Glomerular endothelial cell (primary cell): ENCODE data around the gene TMEM164. TPM values are rescaled to one million over a fixed set of nuclear protein-coding genes. Genes with fewer than 3 reads are reported as not detected.
"Not testable (repeated sequence)": the region's sequence is repeated elsewhere in the genome, so short reads cannot be mapped to it uniquely, and the experiment has no call there.

Source experiments
- DNase-seq: peaks from one replicate; pipeline ENCODE4 v3.0.0-alpha.2; 2011; ENCODE audit warnings: low read depth, low spot score; ENCODE audit errors: extremely low read depth
- total RNA-seq: library from RNA; depleted of rRNA; stranded (reverse); fragments of >200 nt; gene quantifications from 2 replicates; pipeline ENCODE4 v1.2.3, GENCODE V29; 2015

Gene TMEM164
- total RNA-seq, 1 donor from 2014 or later = 11.0 TPM

DNA sequence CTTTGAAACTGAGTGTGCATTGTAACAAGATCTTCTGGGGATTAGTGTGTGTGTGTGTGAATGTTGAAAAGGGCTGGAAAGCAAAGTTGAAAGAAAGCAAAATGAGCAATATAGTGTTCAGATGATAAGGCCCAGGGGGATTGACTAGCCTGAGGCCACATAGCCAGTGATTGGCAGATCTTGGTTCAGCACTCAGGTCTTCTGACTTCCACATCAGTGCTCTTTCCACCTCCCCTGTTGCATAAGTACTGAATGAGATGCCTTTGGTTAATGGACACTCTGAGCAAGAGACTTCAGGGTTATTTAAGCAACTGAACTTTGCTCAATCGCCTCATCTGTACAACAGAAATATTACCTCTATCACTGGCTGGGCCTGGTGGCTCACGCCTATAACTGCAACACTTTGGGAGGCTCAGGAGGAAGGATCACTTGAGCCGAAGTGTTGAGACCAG is 120.4 kb downstream of the TMEM164 start:
- DNase-seq = no peak

DNA sequence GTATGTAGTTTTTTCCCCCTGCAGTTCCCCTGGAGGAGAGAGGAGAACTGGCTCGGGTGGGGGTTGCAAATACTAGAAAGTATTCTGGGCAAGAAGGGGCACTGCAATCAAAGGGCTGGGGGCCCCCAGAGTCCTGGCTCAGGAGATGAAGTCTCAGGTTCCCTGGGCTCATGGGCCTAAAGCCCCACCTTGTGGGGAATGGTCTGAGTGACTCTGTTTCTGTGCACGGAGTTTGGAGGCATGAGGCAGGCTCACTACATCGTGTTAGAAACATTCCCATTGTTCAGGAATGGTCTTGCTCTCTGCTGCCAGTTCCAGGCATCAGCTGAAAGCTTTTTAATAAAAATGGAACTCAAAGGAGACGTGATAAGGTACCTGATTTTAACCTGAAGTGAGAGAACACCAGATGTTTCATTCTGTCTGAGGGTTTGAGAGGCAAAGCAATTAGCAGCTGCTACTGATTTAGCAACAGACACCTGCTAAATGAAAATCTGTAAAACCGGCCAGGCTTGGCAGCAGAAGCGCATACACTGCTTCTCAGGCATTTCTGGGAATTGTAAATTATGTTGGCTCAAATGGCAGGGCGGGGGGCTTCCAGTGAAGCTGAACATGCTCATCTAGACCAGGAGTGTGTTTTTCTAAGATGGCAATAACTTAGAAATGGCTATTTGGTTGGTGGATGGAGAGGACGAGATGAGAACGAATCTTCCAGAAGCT is 122.7 kb downstream of the TMEM164 start:
- DNase-seq = no peak

DNA sequence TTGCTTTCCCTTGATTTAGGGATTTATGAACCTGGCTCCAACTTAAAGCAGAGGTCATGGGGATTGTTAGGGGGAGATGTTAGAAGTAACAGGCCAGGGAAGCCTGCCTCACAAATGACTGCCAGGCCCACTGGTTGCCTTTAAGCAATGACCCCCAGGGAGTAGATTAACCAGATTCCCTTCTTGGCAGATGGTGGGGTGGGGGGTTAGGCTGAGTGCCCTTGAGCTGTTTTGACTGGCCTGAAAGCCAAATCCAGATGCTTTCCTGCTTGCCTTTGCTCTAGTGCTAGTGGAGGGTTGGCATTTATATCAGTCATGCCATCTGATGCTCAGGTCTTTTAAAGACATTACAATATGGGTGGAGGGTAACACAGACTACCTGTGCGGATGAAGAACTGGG is 128.1 kb downstream of the TMEM164 start:
- no peak for DNase-seq

DNA sequence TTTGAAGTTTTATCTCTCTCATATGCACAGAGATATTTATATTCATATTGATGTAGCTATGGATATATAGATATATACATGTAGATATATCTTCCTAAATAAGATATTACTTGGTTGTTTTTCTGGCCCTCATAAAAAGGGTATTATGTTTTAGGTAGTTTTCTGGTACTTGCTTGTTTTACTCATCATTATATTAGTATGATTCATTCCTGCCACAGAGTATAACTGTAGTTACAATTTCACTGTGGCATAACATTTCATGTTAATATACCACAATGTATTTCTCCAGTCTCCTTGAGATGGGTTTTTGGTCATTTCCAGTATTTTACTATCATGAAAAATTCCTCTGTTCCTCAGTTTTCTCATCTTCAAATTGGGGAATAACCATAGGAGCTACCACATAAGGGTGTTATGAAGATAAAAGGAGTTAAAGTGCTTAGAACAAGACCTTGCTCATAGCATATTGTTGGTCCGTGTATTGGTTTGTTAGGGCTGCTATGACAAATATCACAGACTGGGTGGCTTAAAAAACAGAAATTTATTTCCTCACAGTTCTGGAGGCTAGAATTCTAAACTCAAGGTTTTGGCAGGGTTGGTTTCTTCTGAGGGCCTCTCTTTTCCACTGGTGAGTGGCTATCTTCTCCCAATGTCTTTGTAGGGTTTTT is 129.7 kb downstream of the TMEM164 start:
- DNase-seq = no peak

GRCh38 chrX:110133735-110134370 is 130.9 kb downstream of the TMEM164 start:
- no peak for DNase-seq

DNA sequence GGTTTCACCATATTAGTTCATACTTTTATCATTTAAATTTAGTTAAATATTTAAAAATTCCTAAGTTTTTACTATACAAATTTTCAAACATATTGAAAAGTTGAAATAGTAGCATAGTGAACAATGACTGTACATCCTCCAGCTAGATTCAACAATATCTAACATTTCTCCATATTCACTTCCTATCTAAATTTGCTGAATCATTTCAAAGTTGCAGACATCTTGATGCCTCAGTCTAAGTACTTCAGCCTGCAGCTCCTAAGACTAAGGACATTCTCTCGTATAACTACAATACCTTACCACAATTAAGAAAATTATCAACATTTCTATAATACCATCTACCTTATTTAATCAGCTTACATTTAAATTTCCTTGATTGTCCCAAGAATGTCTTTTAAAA is 132.7 kb downstream of the TMEM164 start:
- no peak for DNase-seq

DNA sequence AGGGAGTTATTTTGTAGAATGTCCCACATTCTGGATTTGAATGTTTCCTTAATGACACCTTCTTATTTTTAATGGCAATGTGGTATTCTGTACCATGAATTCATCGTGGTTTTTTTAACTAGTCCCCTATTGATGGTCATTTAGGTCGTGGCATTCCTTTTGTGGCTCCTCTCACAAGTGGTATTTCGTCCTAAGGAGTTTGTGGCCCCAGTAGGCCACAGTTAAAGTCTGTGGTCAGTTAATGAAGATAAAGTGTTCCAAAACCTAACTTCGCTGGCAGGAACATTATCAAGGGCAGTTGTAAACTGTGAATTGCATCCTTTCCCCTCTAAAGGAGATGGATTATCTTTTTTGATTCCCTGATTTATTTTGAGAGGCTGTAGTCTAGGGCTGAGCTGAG is 133.2 kb downstream of the TMEM164 start:
- no peak for DNase-seq

DNA sequence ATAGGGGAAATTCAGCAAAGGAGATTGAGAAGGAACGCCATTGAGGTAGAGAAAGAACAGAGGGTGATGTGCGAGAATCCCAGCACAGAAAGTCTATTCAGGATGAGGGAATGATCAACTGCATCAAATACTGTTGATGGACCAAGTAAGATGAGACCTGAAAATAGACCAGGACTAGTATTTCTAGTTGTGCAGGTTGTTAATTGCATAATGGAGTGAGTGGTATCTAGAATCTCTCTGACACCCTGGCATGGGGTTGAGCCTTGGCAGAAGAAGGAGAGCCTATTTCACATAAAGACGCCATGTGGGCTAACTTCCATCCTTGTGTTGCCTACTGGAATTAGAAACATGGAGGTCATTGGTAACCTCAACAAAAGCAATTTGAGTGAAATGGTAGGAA is 135.6 kb downstream of the TMEM164 start:
- no peak for DNase-seq

- no peak for DNase-seq
These were observed 136.3 kb downstream of the TMEM164 start for GRCh38 chrX:110139172-110139571.

DNA sequence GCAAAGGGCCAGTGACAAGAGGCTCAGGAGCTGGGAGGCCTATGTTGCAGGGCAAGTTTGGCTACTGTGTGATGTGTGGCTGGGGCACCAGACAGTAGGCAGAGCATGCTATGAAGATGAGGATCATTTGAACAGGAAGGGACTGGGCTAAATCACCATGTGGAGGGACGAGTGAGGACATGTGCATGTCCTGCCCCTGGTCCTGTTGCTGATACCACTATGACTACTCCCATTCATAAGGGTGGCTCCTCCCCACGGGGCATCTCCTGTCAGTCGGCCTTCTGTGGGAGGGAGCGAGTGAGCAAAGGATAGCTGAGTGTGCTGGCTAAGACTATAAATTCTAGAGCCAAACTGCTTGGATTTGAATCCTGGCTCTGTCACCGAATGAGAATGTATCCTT is 139.2 kb downstream of the TMEM164 start:
- DNase-seq = no peak

GRCh38 chrX:110143454-110144210 is 140.7 kb downstream of the TMEM164 start:
- no peak for DNase-seq

GRCh38 chrX:110145311-110145710 is 142.4 kb downstream of the TMEM164 start:
- DNase-seq = no peak

- no peak for DNase-seq
These were observed 142.9 kb downstream of the TMEM164 start for GRCh38 chrX:110145854-110146253.

GRCh38 chrX:110146521-110146920 is 143.6 kb downstream of the TMEM164 start:
- no peak for DNase-seq

- DNase-seq = no peak
These were observed 150.3 kb downstream of the TMEM164 start for GRCh38 chrX:110153244-110153643.

GRCh38 chrX:110153896-110154295 is 151.0 kb downstream of the TMEM164 start:
- no peak for DNase-seq

- DNase-seq = not testable (repeated sequence)
These were observed 151.4 kb downstream of the TMEM164 start for GRCh38 chrX:110154328-110154727.

DNA sequence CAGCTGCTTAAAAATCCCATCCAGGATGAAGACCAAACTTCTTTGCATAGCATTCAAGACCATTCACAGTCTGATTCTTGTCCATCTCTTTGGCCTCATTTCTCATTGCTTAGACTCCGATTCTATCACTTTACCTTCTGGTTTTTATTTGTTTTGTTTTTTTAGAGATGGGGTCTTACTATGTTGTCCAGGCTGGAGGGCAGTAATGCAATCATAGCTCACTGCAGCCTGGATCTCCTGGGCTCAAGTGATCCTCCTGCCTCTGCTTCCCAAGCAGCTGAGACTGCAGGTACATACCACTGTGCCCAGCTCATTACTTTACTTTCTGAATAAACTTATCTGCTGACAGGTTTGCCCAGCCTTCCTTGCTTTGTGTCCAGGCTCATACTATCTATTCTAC is 152.8 kb downstream of the TMEM164 start:
- DNase-seq = no peak

DNA sequence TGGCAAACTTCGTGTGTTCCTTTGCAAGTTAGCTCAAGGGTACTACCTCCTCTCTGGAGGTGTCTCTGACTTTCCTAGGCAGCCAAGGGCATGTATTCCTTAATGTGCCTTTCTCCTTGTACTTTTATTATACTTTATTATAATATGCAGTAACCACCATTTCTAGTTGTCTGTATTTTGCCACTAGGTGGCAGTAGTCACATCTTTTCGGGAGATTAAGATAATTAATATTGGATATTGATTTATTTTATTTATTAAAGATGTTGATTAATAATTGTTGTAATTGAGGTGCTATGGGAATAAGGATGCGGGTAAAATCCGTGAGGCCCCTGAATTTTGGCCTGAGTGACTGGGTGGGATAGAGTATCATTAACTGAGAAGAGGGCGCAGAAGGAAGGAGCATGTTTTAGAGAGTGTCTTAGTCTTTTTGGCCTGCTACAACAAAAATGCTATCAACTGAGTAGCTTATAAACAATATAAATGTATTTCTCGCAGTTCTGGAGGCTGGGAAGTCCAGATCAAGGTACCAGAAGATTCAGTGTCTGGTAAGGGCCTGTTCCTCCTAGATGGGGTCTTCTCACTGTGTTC is 153.3 kb downstream of the TMEM164 start:
- no peak for DNase-seq

DNA sequence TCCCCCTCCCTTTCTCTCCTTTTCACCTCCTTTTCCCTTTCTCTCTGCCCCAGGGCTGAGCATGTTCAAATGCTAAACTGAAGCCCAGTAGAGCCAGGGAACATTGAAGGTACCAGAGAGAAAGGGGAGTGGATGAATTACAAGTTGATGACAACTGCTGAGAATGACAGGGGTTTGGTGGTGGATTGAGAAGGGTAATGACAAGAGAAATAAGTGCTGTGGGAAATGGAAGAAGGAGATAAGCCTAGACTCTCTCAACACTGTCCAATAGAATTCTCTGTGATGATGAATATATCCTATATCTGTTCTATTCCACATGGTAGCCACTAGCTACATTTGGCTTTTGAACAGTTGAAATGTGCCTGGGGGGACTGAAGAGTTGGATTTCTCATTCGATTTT is 154.5 kb downstream of the TMEM164 start:
- DNase-seq = no peak

DNA sequence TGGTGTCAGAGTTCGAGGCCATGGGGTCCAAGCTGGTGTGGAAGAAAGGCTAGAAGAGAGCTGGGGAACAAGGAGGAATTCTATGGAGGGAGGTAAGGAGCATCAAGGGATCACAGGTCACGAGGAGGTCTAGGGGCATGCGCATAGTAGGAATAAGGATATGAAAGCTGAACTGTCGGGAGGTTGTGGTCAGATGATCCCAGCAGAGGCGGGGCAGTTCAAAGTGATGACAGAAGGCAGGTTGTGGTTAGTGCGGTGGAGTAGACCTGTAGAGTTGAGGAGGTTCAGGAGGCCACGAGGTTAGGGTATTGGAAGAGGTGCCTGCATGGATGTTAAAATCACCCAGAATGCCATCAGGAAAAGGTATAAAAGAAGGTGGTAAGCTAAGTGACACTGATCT is 156.3 kb downstream of the TMEM164 start:
- no peak for DNase-seq
